ENCODE measurements around the gene GNAI2. TPM values are rescaled to one million over a fixed set of nuclear protein-coding genes. Genes with fewer than 3 reads are reported as not detected.

GNAI2 gene
- total RNA-seq (100 to 1,000 TPM; 257 to 313 (median 287) TPM), total RNA-seq (50.3 to 439 (median 277) reads per million in 29 experiments)
- 204 TPM for total RNA-seq (2013)

DNA sequence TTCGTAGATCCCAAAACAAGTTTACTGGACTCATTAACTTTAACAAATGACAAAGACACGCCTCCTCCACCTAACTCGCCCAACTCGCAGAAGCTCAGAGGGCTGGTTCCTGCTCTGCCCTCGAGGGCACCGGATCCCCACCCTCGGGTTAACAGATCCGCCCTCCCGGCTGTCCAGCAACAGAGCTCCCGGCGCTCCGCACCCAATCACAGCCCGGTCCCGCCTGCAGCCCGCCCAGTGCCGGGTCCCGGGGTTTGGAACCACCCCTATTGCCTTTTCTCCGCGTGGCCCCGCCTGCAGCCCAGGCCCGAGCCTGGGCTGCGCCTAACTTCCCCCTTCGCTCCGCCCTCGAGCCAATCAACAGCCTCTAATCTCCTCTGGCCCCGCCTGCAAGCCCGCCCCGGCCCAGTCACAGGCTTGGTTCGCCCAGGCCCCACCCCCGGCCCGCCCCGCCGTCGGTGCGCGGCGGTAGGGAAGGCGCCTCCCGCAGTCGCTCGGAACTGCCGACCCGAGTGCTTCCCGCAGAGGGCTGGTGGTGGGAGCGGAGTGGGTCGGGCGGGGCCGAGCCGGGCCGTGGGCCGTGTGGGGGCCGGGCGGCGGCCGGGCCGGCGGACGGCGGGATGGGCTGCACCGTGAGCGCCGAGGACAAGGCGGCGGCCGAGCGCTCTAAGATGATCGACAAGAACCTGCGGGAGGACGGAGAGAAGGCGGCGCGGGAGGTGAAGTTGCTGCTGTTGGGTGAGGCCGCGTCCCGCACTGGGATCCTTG is at the start of gene GNAI2:
GNAI2 (plus strand) TSS at position 489 of the 768 bp plus-strand sequence; CDS start at position 621, 132 bp downstream.
- Mint-ChIP-seq H3K4me3 (peak within 1 kb of the TSS; percentile 95 to 98 (median 97)), H3K27ac (peak within 1 kb of the TSS; percentile 95 to 96), H3K27me3 (no peaks in the 10 kb centered on the region), H3K9me3 (no peaks in the 10 kb centered on the region), H3K4me1 (peaks cover 34 to 54% (median 39%) of the 10 kb centered on the region in 3 donors), H3K36me3 (peaks cover 10% of the 10 kb centered on the region)
- ChIA-PET POLR2A (interaction anchor here (0.5 to 1.5 kb wide), 9 partner anchors 8 to 792 kb away, joined by 3 to 8 read pairs (median 4); partner anchors contain the start of genes HYAL3 (in 1 of the 2) and NAA80 (in 1 of the 2)), CTCF (interaction anchor here (0.5 to 1.5 kb wide), 11 partner anchors 8 to 1248 kb away, joined by 3 to 31 read pairs (median 4); partner anchors contain the start of genes HYAL3 (in 1 of the 2) and NAA80 (in 1 of the 2))
- Histone ChIP-seq H3K4me3 (ENCODE audit: control insufficient read depth in 1 of 2, extremely low read depth in 1 of 2, low read length in 1 of 2) (peak within 1 kb of the TSS; percentile 98 to 99), H3K27me3 (replicated peaks in 1 of 2; ENCODE audit: control insufficient read depth in 2 of 2, extremely low read depth in 1 of 2, insufficient read depth in 2 of 2, low read length in 1 of 2) (no peaks in the 10 kb centered on the region), H3K4me1 (ENCODE audit: control insufficient read depth in 1 of 2, extremely low read depth in 1 of 2, insufficient read depth in 2 of 2, low read length in 2 of 2) (peaks cover 24 to 50% of the 10 kb centered on the region in 2 experiments), H3K27ac (ENCODE audit: low read length) (peak within 1 kb of the TSS; percentile 82), H3K36me3 (ENCODE audit: control insufficient read depth in 2 of 2, extremely low read depth in 1 of 2, insufficient read depth in 1 of 2, low read length in 1 of 2) (peaks cover 7 to 24% of the 10 kb centered on the region in 2 donors), H3K9me3 (no peaks in the 10 kb centered on the region)
- peak; percentile 96 to 100 (median 99) for DNase-seq
- WGBS (ENCODE audit: insufficient coverage), result under 1% methylated on average over 64 of the region's 75 CpGs
- peak; percentile 85 to 90 (median 88) for ATAC-seq (replicated peaks in 1 of 4)

DNA sequence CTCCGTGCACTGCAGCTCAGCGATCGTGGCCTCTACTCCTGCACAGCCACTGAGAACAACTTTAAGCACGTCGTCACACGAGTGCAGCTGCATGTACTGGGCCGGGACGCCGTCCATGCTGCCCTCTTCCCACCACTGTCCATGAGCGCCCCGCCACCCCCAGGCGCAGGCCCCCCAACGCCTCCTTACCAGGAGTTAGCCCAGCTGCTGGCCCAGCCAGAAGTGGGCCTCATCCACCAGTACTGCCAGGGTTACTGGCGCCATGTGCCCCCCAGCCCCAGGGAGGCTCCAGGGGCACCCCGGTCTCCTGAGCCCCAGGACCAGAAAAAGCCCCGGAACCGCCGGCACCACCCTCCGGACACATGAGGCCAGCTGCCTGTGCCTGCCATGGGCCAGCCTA is 48.3 kb upstream of the GNAI2 start:
- WGBS (ENCODE audit: insufficient coverage), result 89% methylated on average over 7 of the region's 19 CpGs
- Histone ChIP-seq H3K27me3 (replicated peaks in 1 of 2; ENCODE audit: control insufficient read depth in 2 of 2, extremely low read depth in 1 of 2, insufficient read depth in 2 of 2, low read length in 1 of 2) (peaks cover 0 to 52% of the 10 kb centered on the region in 2 experiments), H3K4me1 (ENCODE audit: control insufficient read depth in 1 of 2, extremely low read depth in 1 of 2, insufficient read depth in 2 of 2, low read length in 2 of 2) (peaks cover 0 to 3% of the 10 kb centered on the region in 2 experiments), H3K4me3 (ENCODE audit: control insufficient read depth in 1 of 2, extremely low read depth in 1 of 2, low read length in 1 of 2) (no peak overlapping the region), H3K9me3 (no peaks in the 10 kb centered on the region), H3K36me3 (ENCODE audit: control insufficient read depth in 2 of 2, extremely low read depth in 1 of 2, insufficient read depth in 1 of 2, low read length in 1 of 2) (no peaks in the 10 kb centered on the region), H3K27ac (ENCODE audit: low read length) (no peak overlapping the region)
- H3K4me3 Mint-ChIP-seq, result no peak overlapping the region
- peaks cover 0 to 2% (median 2%) of the 10 kb centered on the region in 3 donors for H3K4me1 Mint-ChIP-seq
- no peaks in the 10 kb centered on the region for H3K36me3 Mint-ChIP-seq
- POLR2A ChIA-PET, result interaction anchor here in 1 of 2 donors (0.6 kb wide), 1 partner anchor 11 kb away, joined by 5 read pairs; no protein-coding TSS in a partner anchor
- ATAC-seq (replicated peaks in 1 of 4) (no peak), DNase-seq (no peak)
- no peak overlapping the region for H3K27ac Mint-ChIP-seq
- peaks cover 2% of the 10 kb centered on the region in 2 donors for H3K27me3 Mint-ChIP-seq
- no peaks in the 10 kb centered on the region for H3K9me3 Mint-ChIP-seq
- CTCF ChIA-PET, result no interaction called here

DNA sequence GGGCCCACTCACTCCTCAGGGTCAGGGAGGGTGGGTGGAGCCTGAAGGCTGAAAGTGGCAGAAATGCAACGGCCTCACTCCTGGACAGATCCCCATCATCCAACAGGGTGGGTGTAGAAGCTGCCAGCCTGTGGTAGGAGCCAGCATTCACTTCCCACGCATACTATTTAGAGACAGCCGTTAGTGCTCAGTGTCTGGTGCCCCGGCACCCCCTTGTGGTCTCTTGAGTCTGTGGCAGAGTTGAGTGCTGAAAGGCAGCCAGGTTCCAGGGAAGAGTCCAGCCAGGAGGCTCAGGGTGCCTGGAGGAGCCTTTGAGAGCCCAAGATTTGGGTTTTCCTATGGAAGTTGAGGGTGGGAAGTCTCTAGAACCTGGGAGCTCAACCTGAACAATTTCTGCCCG is 46.7 kb upstream of the GNAI2 start:
- peaks cover 0 to 9% (median 5%) of the 10 kb centered on the region in 3 donors for H3K4me1 Mint-ChIP-seq
- POLR2A ChIA-PET, result no interaction called here
- CTCF ChIA-PET, result interaction anchor here in 1 of 2 donors (0.5 kb wide), 1 partner anchor 26 kb away, joined by 5 read pairs; no protein-coding TSS in a partner anchor

DNA sequence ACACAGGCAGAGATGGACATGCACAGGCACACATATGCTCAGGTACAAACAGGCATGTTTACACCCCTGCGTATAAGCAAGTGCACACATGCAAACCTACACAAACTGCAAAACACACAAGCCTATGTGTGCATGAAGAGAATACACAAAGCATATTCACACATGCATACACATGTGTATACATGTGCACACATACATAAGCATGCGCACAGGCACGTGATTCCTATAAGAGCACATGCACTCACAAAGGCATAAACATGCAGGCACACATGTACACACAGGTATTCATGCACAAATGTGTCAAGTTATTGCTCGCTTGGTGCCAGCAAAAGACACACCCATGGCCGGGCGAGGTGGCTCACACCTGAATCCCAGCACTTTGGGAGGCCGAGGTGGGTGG is 46.0 kb upstream of the GNAI2 start:
- ATAC-seq (replicated peaks in 1 of 4), result no peak
- ChIA-PET POLR2A (no interaction called here), CTCF (interaction anchor here in 1 of 2 donors (0.6 to 1.0 kb wide), 3 partner anchors 50 to 74 kb away, joined by 4 to 7 read pairs (median 5); no protein-coding TSS in a partner anchor)
- Mint-ChIP-seq H3K36me3 (no peaks in the 10 kb centered on the region), H3K27ac (no peak overlapping the region), H3K4me1 (peaks cover 4 to 14% (median 10%) of the 10 kb centered on the region in 3 donors), H3K27me3 (peaks cover 4 to 6% of the 10 kb centered on the region in 2 donors), H3K4me3 (no peak overlapping the region), H3K9me3 (no peaks in the 10 kb centered on the region)
- Histone ChIP-seq H3K9me3 (no peaks in the 10 kb centered on the region), H3K27me3 (replicated peaks in 1 of 2; ENCODE audit: control insufficient read depth in 2 of 2, extremely low read depth in 1 of 2, insufficient read depth in 2 of 2, low read length in 1 of 2) (peaks cover 0 to 50% of the 10 kb centered on the region in 2 experiments), H3K4me1 (ENCODE audit: control insufficient read depth in 1 of 2, extremely low read depth in 1 of 2, insufficient read depth in 2 of 2, low read length in 2 of 2) (peaks cover 0 to 24% of the 10 kb centered on the region in 2 experiments), H3K4me3 (ENCODE audit: control insufficient read depth in 1 of 2, extremely low read depth in 1 of 2, low read length in 1 of 2) (no peak overlapping the region), H3K27ac (ENCODE audit: low read length) (no peak overlapping the region), H3K36me3 (ENCODE audit: control insufficient read depth in 2 of 2, extremely low read depth in 1 of 2, insufficient read depth in 1 of 2, low read length in 1 of 2) (no peaks in the 10 kb centered on the region)
- 81% methylated on average over 6 of the region's 7 CpGs for WGBS (ENCODE audit: insufficient coverage)
- no peak for DNase-seq

More for the DNA sequence above, 46.7 kb upstream of the GNAI2 start:
- no peaks in the 10 kb centered on the region for H3K9me3 ChIP-seq
- peaks cover 0 to 18% of the 10 kb centered on the region in 2 experiments for H3K4me1 ChIP-seq (ENCODE audit: control insufficient read depth in 1 of 2, extremely low read depth in 1 of 2, insufficient read depth in 2 of 2, low read length in 2 of 2)
- no peak overlapping the region for H3K27ac ChIP-seq (ENCODE audit: low read length)
- no peaks in the 10 kb centered on the region for H3K9me3 Mint-ChIP-seq
- H3K4me3 Mint-ChIP-seq, result no peak overlapping the region
- no peaks in the 10 kb centered on the region for H3K36me3 ChIP-seq (ENCODE audit: control insufficient read depth in 2 of 2, extremely low read depth in 1 of 2, insufficient read depth in 1 of 2, low read length in 1 of 2)
- ATAC-seq (replicated peaks in 1 of 4) (peak in 2 of 4 experiments; percentile 31 to 37), DNase-seq (peak in 11 of 35 experiments; percentile 7 to 44 (median 22))
- no peak overlapping the region for H3K27ac Mint-ChIP-seq
- no peak overlapping the region for H3K4me3 ChIP-seq (ENCODE audit: control insufficient read depth in 1 of 2, extremely low read depth in 1 of 2, low read length in 1 of 2)
- H3K36me3 Mint-ChIP-seq, result no peaks in the 10 kb centered on the region
- WGBS (ENCODE audit: insufficient coverage), result 27% methylated on average over 3 of the region's 5 CpGs
- H3K27me3 Mint-ChIP-seq, result peaks cover 4% of the 10 kb centered on the region in 2 donors
- H3K27me3 ChIP-seq (replicated peaks in 1 of 2; ENCODE audit: control insufficient read depth in 2 of 2, extremely low read depth in 1 of 2, insufficient read depth in 2 of 2, low read length in 1 of 2), result peaks cover 0 to 53% of the 10 kb centered on the region in 2 experiments

DNA sequence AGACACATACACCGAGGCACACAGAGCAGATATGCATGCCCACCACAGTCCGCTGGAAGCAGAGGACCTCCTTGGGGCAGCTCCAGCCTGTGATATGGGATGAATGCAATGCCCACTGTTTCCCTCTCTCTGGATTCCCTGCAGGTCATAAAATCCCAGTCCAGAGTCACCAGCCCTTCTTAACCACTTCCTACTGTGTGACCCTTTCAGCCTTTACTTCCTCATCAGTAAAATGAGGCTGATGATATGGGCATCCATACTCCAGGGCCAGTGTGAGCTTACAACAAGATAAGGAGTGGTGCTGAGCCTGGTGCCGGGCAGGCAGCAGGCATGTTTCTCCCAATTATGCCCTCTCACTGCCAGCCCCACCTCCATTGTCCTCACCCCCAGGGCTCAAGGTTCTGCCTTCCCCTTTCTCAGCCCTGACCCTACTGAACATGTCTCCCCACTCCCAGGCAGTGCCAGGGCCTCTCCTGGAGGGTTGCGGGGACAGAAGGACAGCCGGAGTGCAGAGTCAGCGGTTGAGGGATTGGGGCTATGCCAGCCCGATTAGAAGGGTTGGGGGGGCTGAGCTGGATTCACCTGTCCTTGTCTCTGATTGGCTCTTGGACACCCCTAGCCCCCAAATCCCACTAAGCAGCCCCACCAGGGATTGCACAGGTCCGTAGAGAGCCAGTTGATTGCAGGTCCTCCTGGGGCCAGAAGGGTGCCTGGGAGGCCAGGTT is 44.9 kb upstream of the GNAI2 start, which contains the start of gene GNAT1:
GNAT1 (plus strand) TSS at position 675 of the 725 bp plus-strand sequence. CDS start 116 bp downstream, outside the sequence.
- Mint-ChIP-seq H3K36me3 (no peaks in the 10 kb centered on the region), H3K27ac (no peak within 1 kb of the TSS), H3K4me1 (peaks cover 4 to 14% (median 12%) of the 10 kb centered on the region in 3 donors), H3K4me3 (no peak within 1 kb of the TSS), H3K27me3 (peaks cover 4 to 6% of the 10 kb centered on the region in 2 donors), H3K9me3 (no peaks in the 10 kb centered on the region)
- ATAC-seq (replicated peaks in 1 of 4) (no peak), DNase-seq (no peak)
- H3K4me3 ChIP-seq (ENCODE audit: control insufficient read depth in 1 of 2, extremely low read depth in 1 of 2, low read length in 1 of 2), result no peak within 1 kb of the TSS
- peaks cover 2 to 53% of the 10 kb centered on the region in 2 experiments for H3K27me3 ChIP-seq (replicated peaks in 1 of 2; ENCODE audit: control insufficient read depth in 2 of 2, extremely low read depth in 1 of 2, insufficient read depth in 2 of 2, low read length in 1 of 2)
- CTCF ChIA-PET, result interaction anchor here (0.6 to 1.1 kb wide), 5 partner anchors 56 to 92 kb away, joined by 3 to 6 read pairs (median 4); no protein-coding TSS in a partner anchor
- no peaks in the 10 kb centered on the region for H3K9me3 ChIP-seq
- WGBS (ENCODE audit: insufficient coverage), result 81% methylated on average over 2 of the region's 8 CpGs
- H3K36me3 ChIP-seq (ENCODE audit: control insufficient read depth in 2 of 2, extremely low read depth in 1 of 2, insufficient read depth in 1 of 2, low read length in 1 of 2), result no peaks in the 10 kb centered on the region
- POLR2A ChIA-PET, result no interaction called here
- peaks cover 0 to 24% of the 10 kb centered on the region in 2 experiments for H3K4me1 ChIP-seq (ENCODE audit: control insufficient read depth in 1 of 2, extremely low read depth in 1 of 2, insufficient read depth in 2 of 2, low read length in 2 of 2)
- no peak within 1 kb of the TSS for H3K27ac ChIP-seq (ENCODE audit: low read length)

All from T-cell (primary cell).